ENCODE results near the gene NMNAT2. TPM values are rescaled to one million over a fixed set of nuclear protein-coding genes. Genes with fewer than 3 reads are reported as not detected.

The NMNAT2 gene
- total RNA-seq, 1 experiment from 2014 or later, result not detected

GRCh38 chr1:183303323-183303645, 114.9 kb downstream of the NMNAT2 start:
- H3K9me3 ChIP-seq (ENCODE audit: control insufficient read depth in 1 of 2, insufficient read depth in 1 of 2, low read depth in 1 of 2, low read length in 2 of 2), result no peaks in the 10 kb centered on the region
- no peak for DNase-seq (ENCODE audit: low read depth, low spot score)
- no peaks in the 10 kb centered on the region; a peak in 1 of 4 replicates for H3K4me1 ChIP-seq (ENCODE audit: control insufficient read depth in 1 of 2, insufficient read depth in 2 of 2, low read length in 2 of 2)
- CTCF ChIA-PET, result interaction anchor here (1.0 kb wide), 1 partner anchor 68 kb away, joined by 3 read pairs; no protein-coding TSS in a partner anchor
- intact Hi-C loops (cut with micrococcal nuclease), result no loop called here
- no peak overlapping the region for H3K4me2 ChIP-seq (ENCODE audit: low read length)
- H3K4me3 ChIP-seq (replicated peaks in 1 of 2; ENCODE audit: low read depth in 1 of 2, low read length in 2 of 2), result no peak overlapping the region
- H2AFZ ChIP-seq (ENCODE audit: low read depth, low read length, poor library complexity, severe bottlenecking), result no peak overlapping the region
- POLR2A ChIA-PET, result no interaction called here
- no peak overlapping the region for H3K9ac ChIP-seq (ENCODE audit: low read length)
- no peaks in the 10 kb centered on the region for H3K27me3 ChIP-seq (ENCODE audit: insufficient read depth, low read length)
- BruUV-seq (replicated peaks), result no TSS peak
- no peaks in the 10 kb centered on the region for H3K9me2 ChIP-seq (ENCODE audit: insufficient read depth)
- no peak for ATAC-seq
- RAD21 ChIA-PET (ENCODE audit: low non-redundant PET in 1 of 2, low total read pairs in 2 of 2, uncharacterized antibody in 2 of 2, unreplicated experiment in 2 of 2), result no interaction called here
- H3K79me2 ChIP-seq (ENCODE audit: insufficient read depth, low read length), result no peaks in the 10 kb centered on the region
- no peaks in the 10 kb centered on the region for H3K36me3 ChIP-seq (ENCODE audit: control insufficient read depth in 1 of 2, insufficient read depth in 2 of 2, low read length in 2 of 2)
- TF ChIP-seq MAX (IDR thresholded peaks at IDR 0.05) (no peak), ZBTB33 (IDR thresholded peaks at IDR 0.05; ENCODE audit: extremely low read depth, insufficient replicate concordance, low read length) (no peak), RAD21 (IDR thresholded peaks at IDR 0.05; ENCODE audit: low read depth) (no peak), JUND (IDR thresholded peaks at IDR 0.05) (no peak), SIN3A (IDR thresholded peaks at IDR 0.05; ENCODE audit: low read depth) (no peak)
- H4K20me1 ChIP-seq (ENCODE audit: insufficient read depth), result no peaks in the 10 kb centered on the region
- H3K27ac ChIP-seq (ENCODE audit: low read depth, low read length), result no peak overlapping the region

GRCh38 chr1:183302452-183303322, 115.5 kb downstream of the NMNAT2 start:
- ChIA-PET POLR2A (no interaction called here), CTCF (no interaction called here), RAD21 (ENCODE audit: low non-redundant PET in 1 of 2, low total read pairs in 2 of 2, uncharacterized antibody in 2 of 2, unreplicated experiment in 2 of 2) (no interaction called here)
- Histone ChIP-seq H3K4me2 (ENCODE audit: low read length) (no peak overlapping the region), H3K36me3 (ENCODE audit: control insufficient read depth in 1 of 2, insufficient read depth in 2 of 2, low read length in 2 of 2) (no peaks in the 10 kb centered on the region), H3K79me2 (ENCODE audit: insufficient read depth, low read length) (no peaks in the 10 kb centered on the region), H3K27me3 (ENCODE audit: insufficient read depth, low read length) (no peaks in the 10 kb centered on the region), H3K4me3 (replicated peaks in 1 of 2; ENCODE audit: low read depth in 1 of 2, low read length in 2 of 2) (no peak overlapping the region), H2AFZ (ENCODE audit: low read depth, low read length, poor library complexity, severe bottlenecking) (no peak overlapping the region), H3K9me3 (ENCODE audit: control insufficient read depth in 1 of 2, insufficient read depth in 1 of 2, low read depth in 1 of 2, low read length in 2 of 2) (no peaks in the 10 kb centered on the region), H3K27ac (ENCODE audit: low read depth, low read length) (no peak overlapping the region), H3K9ac (ENCODE audit: low read length) (no peak overlapping the region), H3K9me2 (ENCODE audit: insufficient read depth) (no peaks in the 10 kb centered on the region), H4K20me1 (ENCODE audit: insufficient read depth) (no peaks in the 10 kb centered on the region), H3K4me1 (ENCODE audit: control insufficient read depth in 1 of 2, insufficient read depth in 2 of 2, low read length in 2 of 2) (no peaks in the 10 kb centered on the region; a peak in 1 of 4 replicates)
- intact Hi-C loops (cut with micrococcal nuclease), result no loop called here
- no TSS peak for BruUV-seq (replicated peaks)
- no peak for ATAC-seq
- no peak for DNase-seq (ENCODE audit: low read depth, low spot score)
- TF ChIP-seq EZH2 (IDR thresholded peaks at IDR 0.05) (no peak), YY1 (IDR thresholded peaks at IDR 0.05; ENCODE audit: extremely low read depth, insufficient replicate concordance, low read depth, low read length) (no peak), EZH2phosphoT487 (IDR thresholded peaks at IDR 0.05; ENCODE audit: borderline replicate concordance) (no peak), TCF7L2 (IDR thresholded peaks at IDR 0.05; ENCODE audit: borderline replicate concordance, extremely low read depth, insufficient read depth, insufficient read length) (no peak), CBX3 (IDR thresholded peaks at IDR 0.05; ENCODE audit: low read depth) (no peak), REST (IDR thresholded peaks at IDR 0.05; ENCODE audit: low read depth) (no peak), SIN3A (IDR thresholded peaks at IDR 0.05; ENCODE audit: low read depth) (no peak), ZNF274 (IDR thresholded peaks at IDR 0.05; ENCODE audit: low read depth, low read length) (no peak), RAD21 (IDR thresholded peaks at IDR 0.05; ENCODE audit: low read depth) (no peak), CEBPB (IDR thresholded peaks at IDR 0.05; ENCODE audit: low read depth) (no peak), EGR1 (IDR thresholded peaks at IDR 0.05; ENCODE audit: low read depth) (no peak)

Data from HCT116 (cell line).